Mesendoderm (in vitro differentiated cells): ENCODE data around the gene MDC1.
A peak's percentile ranks its signal among the peaks of the same experiment; 100 is the strongest.

Experiments
- DNase-seq: peaks from one replicate; pipeline ENCODE4 v3.0.0; 2013
- H2AK5ac ChIP-seq: 2 replicates; pipeline ENCODE4 v1.6.1; 2013; ENCODE audit warnings: low read length, inconsistent platforms
- H2BK120ac ChIP-seq: 2 replicates; pipeline ENCODE4 v1.6.1; 2013; ENCODE audit warnings: low read depth, mild to moderate bottlenecking, low read length, moderate library complexity, mixed read lengths
- H2BK15ac ChIP-seq: replicated peaks from 2 replicates; pipeline ENCODE4 v1.6.1; 2013; ENCODE audit warnings: low read depth, mild to moderate bottlenecking, moderate library complexity
- H2BK5ac ChIP-seq: 2 replicates; pipeline ENCODE4 v1.6.1; 2013; ENCODE audit warnings: low read length, inconsistent platforms
- H3K18ac ChIP-seq: 2 replicates; pipeline ENCODE4 v1.6.1; 2013; ENCODE audit warnings: mild to moderate bottlenecking, low read length, mixed read lengths
- H3K23ac ChIP-seq: one replicate; pipeline ENCODE4 v1.6.1; 2013; ENCODE audit warnings: low read length
- H3K27ac ChIP-seq: 2 replicates; pipeline ENCODE4 v1.5.1; 2013; ENCODE audit warnings: low read depth, mild to moderate bottlenecking, inconsistent platforms, low read length, moderate library complexity
- H3K27me3 ChIP-seq: 2 replicates; pipeline ENCODE4 v1.6.1; 2013; ENCODE audit warnings: low read length, control low read depth, mild to moderate bottlenecking, inconsistent platforms; ENCODE audit not compliant: insufficient read depth, poor library complexity
- H3K36me3 ChIP-seq: 2 replicates; pipeline ENCODE4 v1.6.1; 2013; ENCODE audit warnings: low read length, inconsistent platforms; ENCODE audit not compliant: control insufficient read depth, insufficient read depth
- H3K4ac ChIP-seq: one replicate; pipeline ENCODE4 v1.6.1; 2013; ENCODE audit warnings: low read depth, mild to moderate bottlenecking, low read length, moderate library complexity
- H3K4me1 ChIP-seq: 2 replicates; pipeline ENCODE4 v1.6.1; 2013; ENCODE audit warnings: low read depth, low read length, inconsistent platforms; ENCODE audit not compliant: control insufficient read depth
- H3K4me2 ChIP-seq: 2 replicates; pipeline ENCODE4 v1.6.1; 2013; ENCODE audit warnings: low read length
- H3K4me3 ChIP-seq: 2 replicates; pipeline ENCODE4 v1.5.1; 2013; ENCODE audit warnings: mild to moderate bottlenecking, low read length
- H3K56ac ChIP-seq: one replicate; pipeline ENCODE4 v1.6.1; 2013; ENCODE audit warnings: low read length
- H3K79me1 ChIP-seq: 2 replicates; pipeline ENCODE4 v1.6.1; 2013; ENCODE audit warnings: low read length, inconsistent platforms
- H3K79me2 ChIP-seq: 2 replicates; pipeline ENCODE4 v1.6.1; 2013; ENCODE audit warnings: mild to moderate bottlenecking, low read length; ENCODE audit not compliant: control insufficient read depth, insufficient read depth
- H3K9ac ChIP-seq: 2 replicates; pipeline ENCODE4 v1.6.1; 2013; ENCODE audit warnings: low read length, inconsistent platforms
- H4K5ac ChIP-seq: one replicate; pipeline ENCODE4 v1.6.1; 2013; ENCODE audit warnings: low read length
- H4K8ac ChIP-seq: one replicate; pipeline ENCODE4 v1.6.1; 2013; ENCODE audit warnings: low read depth, mild to moderate bottlenecking, control low read depth, low read length, moderate library complexity
- WGBS: extraction: QIAGEN DNeasy Blood & Tissue Kit; methylation state at CpG from one replicate; pipeline ENCODE4 v1.1.7; 2013; ENCODE audit warnings: low lambda C conversion rate, missing lambda C conversion rate; ENCODE audit not compliant: insufficient coverage; ENCODE audit errors: extremely low coverage; 5-methylcytosine and 5-hydroxymethylcytosine counted together

The MDC1 gene

GRCh38 chr6:30689985-30690384 is 27.1 kb downstream of the MDC1 start:
- WGBS = no CpG with 5 or more reads among the region's 4 CpGs
- Histone ChIP-seq H4K8ac (no peak overlapping the region), H2BK120ac (no peak overlapping the region), H3K79me2 (peaks cover 16% of the 10 kb centered on the region), H4K5ac (no peak overlapping the region), H3K79me1 (peaks cover 19% of the 10 kb centered on the region), H3K23ac (peak overlapping the region; percentile 90), H2BK5ac (peak overlapping the region; percentile 36), H3K36me3 (no peaks in the 10 kb centered on the region), H3K4ac (peak overlapping the region; percentile 78), H2AK5ac (peak overlapping the region; percentile 96), H3K27me3 (no peaks in the 10 kb centered on the region), H3K56ac (peak overlapping the region; percentile 98), H3K4me3 (no peak overlapping the region), H2BK15ac (no peak overlapping the region), H3K4me1 (peaks cover 15% of the 10 kb centered on the region), H3K27ac (peak overlapping the region; percentile 98), H3K4me2 (peak overlapping the region; percentile 60), H3K9ac (peak overlapping the region; percentile 95), H3K18ac (no peak overlapping the region)
- DNase-seq = no peak

DNA sequence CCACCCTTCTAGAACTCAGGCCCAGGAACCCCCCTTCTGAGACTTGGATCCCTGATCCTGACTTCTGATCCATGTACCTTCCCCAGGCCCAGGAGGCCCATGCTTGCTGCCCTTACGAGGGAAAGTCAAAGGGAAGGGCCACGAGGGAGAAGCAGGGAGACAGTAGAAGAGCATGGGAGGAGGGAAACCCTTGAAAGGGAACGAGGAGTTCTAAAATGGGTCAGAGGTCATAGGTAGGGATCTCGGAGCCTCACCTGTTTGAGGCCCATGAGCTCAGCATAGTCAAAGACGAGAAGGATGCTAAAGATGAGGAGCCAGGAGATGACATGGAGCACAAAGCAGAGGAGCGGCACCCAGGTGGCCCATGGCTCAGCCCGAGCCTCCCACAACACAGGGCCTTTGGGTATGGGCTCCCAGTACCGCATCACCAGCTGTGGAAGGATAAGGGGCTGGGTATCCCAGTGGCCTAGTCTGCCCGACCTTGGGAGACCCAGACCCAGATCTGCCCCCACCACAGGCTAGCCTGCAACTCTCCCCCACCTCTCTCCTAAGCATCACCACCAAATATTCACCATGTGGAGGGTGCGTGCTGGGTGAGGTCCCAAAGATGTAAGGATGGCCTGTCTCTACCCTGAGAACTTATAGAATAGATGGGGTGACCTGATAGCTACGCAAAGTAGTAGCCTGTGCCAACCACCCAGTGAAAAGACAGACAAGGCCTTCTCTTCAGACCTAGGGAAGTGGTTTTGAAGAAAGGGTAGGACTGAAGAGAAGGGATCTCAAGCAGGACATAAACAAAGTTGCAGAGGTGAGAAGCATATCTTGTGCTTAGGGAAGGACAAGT is 27.8 kb downstream of the MDC1 start:
- no CpG with 5 or more reads among the region's 11 CpGs for WGBS
- Histone ChIP-seq H2AK5ac (no peak overlapping the region), H3K4me3 (no peak overlapping the region), H3K36me3 (no peaks in the 10 kb centered on the region), H3K4me1 (peaks cover 18% of the 10 kb centered on the region), H3K4ac (no peak overlapping the region), H3K79me2 (peaks cover 22% of the 10 kb centered on the region), H3K56ac (peak overlapping the region; percentile 98), H3K27ac (no peak overlapping the region), H3K79me1 (peaks cover 21% of the 10 kb centered on the region), H2BK5ac (no peak overlapping the region), H2BK120ac (no peak overlapping the region), H3K27me3 (no peaks in the 10 kb centered on the region), H3K23ac (no peak overlapping the region), H4K5ac (no peak overlapping the region), H3K4me2 (no peak overlapping the region), H3K9ac (peak overlapping the region; percentile 95), H3K18ac (no peak overlapping the region), H4K8ac (no peak overlapping the region), H2BK15ac (no peak overlapping the region)
- DNase-seq = no peak

GRCh38 chr6:30688569-30688968 is 28.5 kb downstream of the MDC1 start:
- no peak for DNase-seq
- Histone ChIP-seq H3K9ac (no peak overlapping the region), H2BK5ac (no peak overlapping the region), H4K8ac (no peak overlapping the region), H3K56ac (no peak overlapping the region), H2BK120ac (no peak overlapping the region), H2BK15ac (no peak overlapping the region), H3K23ac (no peak overlapping the region), H3K4me2 (no peak overlapping the region), H3K36me3 (no peaks in the 10 kb centered on the region), H3K79me1 (peaks cover 21% of the 10 kb centered on the region), H3K79me2 (peaks cover 28% of the 10 kb centered on the region), H3K18ac (no peak overlapping the region), H3K27me3 (no peaks in the 10 kb centered on the region), H3K4ac (no peak overlapping the region), H3K4me3 (no peak overlapping the region), H4K5ac (no peak overlapping the region), H3K4me1 (peaks cover 18% of the 10 kb centered on the region), H2AK5ac (no peak overlapping the region), H3K27ac (no peak overlapping the region)
- no CpG with 5 or more reads among the region's 9 CpGs for WGBS

DNA sequence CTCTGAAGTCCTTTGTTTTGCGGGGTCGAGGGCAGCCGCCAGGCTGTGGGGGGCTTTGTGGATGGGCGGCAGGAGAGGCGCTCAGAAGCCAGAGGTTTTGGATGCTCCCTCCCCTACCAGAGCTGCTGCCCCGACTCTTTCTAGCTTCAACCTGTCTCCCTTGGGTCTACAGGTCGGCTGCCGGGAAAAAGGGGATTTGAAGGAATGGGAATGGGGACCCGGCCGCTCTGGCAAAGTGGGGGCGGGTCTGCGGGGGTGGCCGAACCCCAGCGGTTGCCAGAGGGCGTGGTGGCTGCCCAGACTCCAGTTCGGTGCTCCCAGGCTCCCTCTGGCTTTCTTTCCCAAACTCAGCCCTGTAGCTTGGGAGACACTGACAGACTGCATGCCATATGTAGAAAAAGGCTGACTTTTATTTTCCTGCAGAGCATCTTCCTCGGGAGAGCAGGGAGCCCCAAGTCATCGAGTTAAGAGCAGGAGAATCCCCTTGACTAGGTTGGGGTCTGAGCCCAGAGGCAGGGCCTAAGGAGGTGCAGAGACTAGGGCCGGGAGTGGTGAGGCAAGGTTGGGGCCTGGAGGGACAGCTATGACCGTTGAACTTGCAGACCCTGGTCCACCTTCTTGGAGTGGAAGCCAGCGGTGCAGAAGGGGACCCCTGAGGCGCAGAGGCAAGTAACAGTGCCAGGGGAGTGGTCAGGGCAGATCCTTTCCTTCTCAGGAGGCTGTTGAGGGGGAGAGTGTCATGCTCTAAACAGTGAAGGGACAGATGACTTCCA is 29.2 kb downstream of the MDC1 start:
- no CpG with 5 or more reads among the region's 22 CpGs for WGBS
- H3K56ac ChIP-seq = peak overlapping the region; percentile 95
- no peak overlapping the region for H4K5ac ChIP-seq
- H4K8ac ChIP-seq = no peak overlapping the region
- H3K23ac ChIP-seq = peak overlapping the region; percentile 69
- H3K79me1 ChIP-seq = peaks cover 24% of the 10 kb centered on the region
- peak overlapping the region; percentile 53 for H3K4me2 ChIP-seq
- no peak overlapping the region for H2BK5ac ChIP-seq
- H2BK15ac ChIP-seq = no peak overlapping the region
- H3K4me1 ChIP-seq = peaks cover 23% of the 10 kb centered on the region
- no peak overlapping the region for H2AK5ac ChIP-seq
- peak overlapping the region; percentile 74 for H3K4ac ChIP-seq
- peak; percentile 58 for DNase-seq
- peak overlapping the region; percentile 63 for H3K18ac ChIP-seq
- H2BK120ac ChIP-seq = no peak overlapping the region
- H3K36me3 ChIP-seq = peaks cover under 1% of the 10 kb centered on the region
- H3K4me3 ChIP-seq = peak overlapping the region; percentile 68
- H3K27ac ChIP-seq = peak overlapping the region; percentile 53
- peaks cover 36% of the 10 kb centered on the region for H3K79me2 ChIP-seq
- H3K9ac ChIP-seq = peak overlapping the region; percentile 83
- H3K27me3 ChIP-seq = no peaks in the 10 kb centered on the region

GRCh38 chr6:30686908-30687658 is 30.0 kb downstream of the MDC1 start:
- H3K79me2 ChIP-seq = peaks cover 43% of the 10 kb centered on the region
- peaks cover 26% of the 10 kb centered on the region for H3K79me1 ChIP-seq
- no peak overlapping the region for H2AK5ac ChIP-seq
- H3K4me2 ChIP-seq = peak overlapping the region; percentile 59
- peak overlapping the region; percentile 69 for H2BK5ac ChIP-seq
- H2BK120ac ChIP-seq = no peak overlapping the region
- H3K4ac ChIP-seq = peak overlapping the region; percentile 74
- no peak overlapping the region for H4K8ac ChIP-seq
- peak overlapping the region; percentile 63 for H3K18ac ChIP-seq
- H3K4me1 ChIP-seq = peaks cover 26% of the 10 kb centered on the region
- H3K27me3 ChIP-seq = no peaks in the 10 kb centered on the region
- peak overlapping the region; percentile 84 for H3K4me3 ChIP-seq
- peak overlapping the region; percentile 93 for H3K9ac ChIP-seq
- no peak overlapping the region for H4K5ac ChIP-seq
- H2BK15ac ChIP-seq = no peak overlapping the region
- peak overlapping the region; percentile 72 for H3K23ac ChIP-seq
- peak overlapping the region; percentile 100 for H3K56ac ChIP-seq
- H3K36me3 ChIP-seq = peaks cover 2% of the 10 kb centered on the region
- H3K27ac ChIP-seq = peak overlapping the region; percentile 87
- no CpG with 5 or more reads among the region's 52 CpGs for WGBS
- DNase-seq = peak; percentile 95
